Measurements from ENCODE around the gene ARHGAP26.
"Not testable (repeated sequence)": the region's sequence is repeated elsewhere in the genome, so short reads cannot be mapped to it uniquely, and the experiment has no call there.

The ARHGAP26 gene

GRCh38 chr5:142981475-142981874 lies 211.3 kb downstream of the ARHGAP26 start:
- DNase-seq (ENCODE audit: low spot score) = no peak
- no peak for TF ChIP-seq CTCF (IDR thresholded peaks at IDR 0.05)
- Histone ChIP-seq H3K4me3 (no peak overlapping the region), H3K27ac (peak overlapping the region in 1 of 2 donors; percentile 69)

GRCh38 chr5:142981886-142982820 lies 212.0 kb downstream of the ARHGAP26 start:
- DNase-seq (ENCODE audit: low spot score) = peak; percentile 74
- Histone ChIP-seq H3K4me3 (no peak overlapping the region), H3K27ac (peak overlapping the region; percentile 37 to 69)
- no peak for TF ChIP-seq CTCF (IDR thresholded peaks at IDR 0.05)

DNA sequence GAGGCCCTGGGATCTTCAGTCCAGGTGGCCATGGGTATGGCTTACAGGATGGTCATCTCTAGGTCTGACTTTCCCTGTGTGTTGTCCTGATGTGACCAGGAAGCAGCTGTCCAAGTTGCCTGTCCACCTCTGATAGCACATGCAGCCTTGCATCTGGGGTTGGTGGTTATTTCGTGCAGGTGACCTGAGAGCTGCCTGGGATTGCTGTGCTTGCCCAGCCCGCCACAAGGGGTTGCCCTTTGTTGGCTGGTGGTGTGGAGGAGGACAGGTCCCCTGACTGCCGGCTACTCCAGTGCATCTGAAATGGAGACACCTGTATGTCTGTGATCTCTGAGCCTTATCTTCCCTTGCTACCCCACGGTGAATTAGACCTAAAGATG lies 212.6 kb downstream of the ARHGAP26 start:
- no peak for TF ChIP-seq CTCF (IDR thresholded peaks at IDR 0.05)
- no peak for DNase-seq (ENCODE audit: low spot score)
- H3K27ac ChIP-seq = peak overlapping the region in 1 of 2 donors; percentile 69
- no peak overlapping the region for H3K4me3 ChIP-seq

DNA sequence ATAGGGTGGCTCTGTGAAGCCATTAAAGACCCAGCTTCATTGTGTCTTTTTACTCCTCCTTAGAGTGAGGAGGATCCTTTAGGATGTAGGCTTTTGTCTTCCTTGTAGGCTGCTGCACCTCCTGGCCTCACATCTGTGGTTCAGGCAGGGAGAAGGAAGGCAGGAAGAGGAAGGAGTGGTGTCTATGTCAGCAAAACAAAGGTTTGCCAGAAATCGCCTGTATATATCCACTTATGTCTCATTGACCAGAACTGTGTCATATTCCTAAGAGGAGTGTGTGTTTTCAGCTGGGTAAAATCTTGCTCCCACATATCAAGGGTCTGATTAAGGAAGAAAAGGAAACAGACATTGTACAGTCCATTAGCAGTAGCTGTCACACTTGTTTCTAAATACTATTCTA lies 213.8 kb downstream of the ARHGAP26 start:
- DNase-seq (ENCODE audit: low spot score) = no peak
- Histone ChIP-seq H3K27ac (no peak overlapping the region), H3K4me3 (no peak overlapping the region)
- TF ChIP-seq CTCF (IDR thresholded peaks at IDR 0.05) = no peak

DNA sequence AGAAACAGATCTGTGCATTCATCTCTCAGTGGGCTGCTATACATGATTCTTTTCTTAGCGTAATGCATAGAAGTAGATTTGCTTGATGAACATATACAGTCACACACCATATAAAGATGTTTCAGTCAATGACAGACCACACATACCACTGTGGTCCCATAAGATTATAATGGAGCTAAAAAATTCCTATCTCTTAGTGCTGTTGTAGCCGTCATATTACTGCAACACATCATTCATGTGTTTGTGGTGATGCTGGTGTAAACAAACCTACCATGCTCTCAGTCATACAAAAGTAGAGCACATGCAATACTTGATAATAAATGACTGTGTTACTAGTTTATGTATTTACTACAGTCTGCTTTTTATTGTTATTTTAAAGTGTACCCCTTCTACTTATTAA lies 214.3 kb downstream of the ARHGAP26 start:
- no peak for TF ChIP-seq CTCF (IDR thresholded peaks at IDR 0.05)
- Histone ChIP-seq H3K27ac (no peak overlapping the region), H3K4me3 (no peak overlapping the region)
- no peak for DNase-seq (ENCODE audit: low spot score)

GRCh38 chr5:142989270-142989669 lies 219.1 kb downstream of the ARHGAP26 start:
- H3K27ac ChIP-seq; H3K4me3 ChIP-seq; DNase-seq (ENCODE audit: low spot score): not testable (repeated sequence)

DNA sequence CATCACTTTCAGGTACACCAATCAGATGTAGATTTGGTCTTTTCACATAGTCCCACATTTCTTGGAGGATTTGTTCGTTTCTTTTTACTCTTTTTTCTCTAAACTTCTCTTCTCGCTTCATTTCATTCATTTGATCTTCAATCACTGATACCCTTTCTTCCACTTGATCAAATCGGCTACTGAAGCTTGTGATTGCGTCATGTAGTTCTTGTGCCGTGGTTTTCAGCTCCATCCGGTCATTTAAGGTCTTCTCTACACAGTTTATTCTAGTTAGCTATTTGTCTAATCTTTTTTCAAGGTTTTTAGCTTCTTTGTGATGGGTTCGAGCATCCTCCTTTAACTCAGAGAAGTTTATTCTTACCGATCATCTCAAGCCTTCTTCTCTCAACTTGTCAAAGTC lies 219.9 kb downstream of the ARHGAP26 start:
- DNase-seq (ENCODE audit: low spot score); H3K4me3 ChIP-seq; H3K27ac ChIP-seq: not testable (repeated sequence)

GRCh38 chr5:142994218-142994617 lies 224.0 kb downstream of the ARHGAP26 start:
- Histone ChIP-seq H3K27ac (no peak overlapping the region), H3K4me3 (no peak overlapping the region)
- no peak for TF ChIP-seq CTCF (IDR thresholded peaks at IDR 0.05)
- no peak for DNase-seq (ENCODE audit: low spot score)

- DNase-seq (ENCODE audit: low spot score); H3K4me3 ChIP-seq; H3K27ac ChIP-seq: not testable (repeated sequence)
These were observed 225.4 kb downstream of the ARHGAP26 start for GRCh38 chr5:142995621-142996020.
